GM12878 (cell line): ENCODE data around the gene A1BG. TPM values are rescaled to one million over a fixed set of nuclear protein-coding genes. Genes with fewer than 3 reads are reported as not detected.
"Not testable (repeated sequence)": the region's sequence is repeated elsewhere in the genome, so short reads cannot be mapped to it uniquely, and the experiment has no call there.

Experiments used
- ATAC-seq: fragments of 200-7000 bp; cut with Tn5 transposase; 3 replicates; pipeline ENCODE4 v1.9.1; 2020; ENCODE audit warnings: mild to moderate bottlenecking, moderate library complexity
- BruUV-seq: library from RNA; stranded (reverse); fragments of 400-500 nt; replicated peaks from 2 replicates; lab custom pipeline; 2021; lab: Mats Ljungman, UMichigan
- CTCF ChIA-PET: fragments of 300-600 bp; sonication (Branson Sonifier 250); formaldehyde crosslinking; extraction: SDS; loops from one replicate; lab custom pipeline; 2021; ENCODE audit warnings: inconsistent platforms; lab: Yijun Ruan, JAX
- POLR2A ChIA-PET: fragments of 350-600 bp; formaldehyde crosslinking; extraction: SDS; loops from one replicate; lab custom pipeline; 2021; ENCODE audit warnings: inconsistent platforms; lab: Charles Lee
- RAD21 ChIA-PET: fragments of 300-600 bp; sonication (Branson Sonifier 250); formaldehyde crosslinking; loops from one replicate; lab custom pipeline; 2023; ENCODE audit warnings: antibody characterized with exemption; ENCODE audit not compliant: unreplicated experiment; lab: Charles Lee
- SMC1A ChIA-PET: fragments of 300-600 bp; sonication (Branson Sonifier 250); formaldehyde crosslinking; loops from one replicate; lab custom pipeline; 2023; ENCODE audit not compliant: unreplicated experiment, uncharacterized antibody; lab: Charles Lee
- DNase-seq: peaks from one replicate; pipeline ENCODE4 v3.0.0-alpha.2; 2011; ENCODE audit warnings: low read depth, low spot score
- FAIRE-seq: peaks from 3 replicates; lab custom pipeline; 2011; peaks lifted over from hg19 to GRCh38; lab: Jason Lieb, UNC
- H2AFZ ChIP-seq: 2 replicates; pipeline ENCODE4 v1.6.0; 2011; ENCODE audit warnings: low read depth, low read length, control low read depth; ENCODE audit not compliant: control insufficient read depth
- H3K27ac ChIP-seq: 2 replicates; pipeline ENCODE4 v1.5.1; 2011; ENCODE audit warnings: control low read depth; ENCODE audit not compliant: control insufficient read depth, insufficient read depth
- H3K27me3 ChIP-seq, 2 experiments: replicated peaks in 1 of 2; 2 replicates each; pipeline versions ENCODE4 v1.6.0 to v1.6.1; 2011; ENCODE audit warnings: low read length in 1 of 2; ENCODE audit not compliant: control insufficient read depth in 2 of 2, insufficient read depth in 2 of 2
- H3K36me3 ChIP-seq, 2 experiments: 2 replicates each; pipeline ENCODE4 v1.5.1; 2011; ENCODE audit warnings: low read length in 1 of 2; ENCODE audit not compliant: control insufficient read depth in 2 of 2, insufficient read depth in 2 of 2
- H3K4me1 ChIP-seq: 2 replicates; pipeline ENCODE4 v1.6.1; 2011; ENCODE audit warnings: mild to moderate bottlenecking, low read length, moderate library complexity, mixed read lengths; ENCODE audit not compliant: control insufficient read depth, insufficient read depth
- H3K4me2 ChIP-seq: 2 replicates; pipeline ENCODE4 v1.6.0; 2011; ENCODE audit warnings: control low read depth; ENCODE audit not compliant: control insufficient read depth, insufficient read depth
- H3K4me3 ChIP-seq: fragments of 200-600 bp; sonication (generic); 2 replicates; pipeline ENCODE4 v1.5.1; 2016
- H3K79me2 ChIP-seq: 2 replicates; pipeline ENCODE4 v1.6.0; 2011; ENCODE audit warnings: low read length; ENCODE audit not compliant: control insufficient read depth, insufficient read depth
- H3K9ac ChIP-seq: 2 replicates; pipeline ENCODE4 v1.8.0; 2011; ENCODE audit warnings: low read length, control low read depth, mixed read lengths; ENCODE audit not compliant: control insufficient read depth, insufficient read depth
- H3K9me3 ChIP-seq: replicated peaks from 3 replicates; pipeline ENCODE4 v1.5.1; 2011; ENCODE audit warnings: mild to moderate bottlenecking, low read length; ENCODE audit not compliant: control insufficient read depth, insufficient read depth
- H4K20me1 ChIP-seq: 2 replicates; pipeline ENCODE4 v1.6.0; 2011; ENCODE audit not compliant: control insufficient read depth, insufficient read depth
- KAT2A ChIP-seq: conservative IDR thresholded peaks from 2 replicates; pipeline ENCODE4 v1.6.1; 2011; ENCODE audit warnings: low read depth, low read length; ENCODE audit not compliant: control insufficient read depth
- PAX8 ChIP-seq: fragments of 450-650 bp; IDR thresholded peaks from 2 replicates; pipeline ENCODE4 v1.6.1; 2017; ENCODE audit warnings: mild to moderate bottlenecking, moderate library complexity
- RAD21 ChIP-seq: IDR thresholded peaks from 2 replicates; pipeline ENCODE4 v1.6.1; 2011; ENCODE audit warnings: mild to moderate bottlenecking, low read depth, low read length, moderate library complexity; ENCODE audit not compliant: insufficient read depth
- WGBS: methylation state at CpG from one replicate; pipeline ENCODE4 v1.1.6; 2016; ENCODE audit warnings: low lambda C conversion rate; ENCODE audit not compliant: insufficient replicate concordance, insufficient coverage; ENCODE audit errors: missing lambda C conversion rate; 5-methylcytosine and 5-hydroxymethylcytosine counted together
- in situ Hi-C: fragments of 300-500 bp; cut with MboI; formaldehyde crosslinking; loops from 9 replicates; pipeline ENCODE4 v1.14.3; 2018; ENCODE audit warnings: mixed read lengths
- intact Hi-C: fragments of 100-400 bp; cut with micrococcal nuclease; formaldehyde crosslinking; loops from one replicate; pipeline ENCODE4 v1.14.2; 2022; ENCODE audit not compliant: unreplicated experiment
- polyA plus RNA-seq, 11 experiments: library from polyadenylated mRNA; depleted of rRNA in 4 of 11; unstranded in 6 of 11; stranded (reverse) in 5 of 11; fragments of >200 nt; fragmentation: Nextera tagmentation in 4 of 11; fragmentation: Illumina TruSeq in 1 of 11; extraction: Ambion mirVana in 4 of 11; extraction: Trizol in 1 of 11; gene quantifications; 1 replicate in 1 of 11; 2 replicates in 10 of 11; pipeline versions ENCODE4 v1.2.1 to v1.2.3, GENCODE V29; 2011 to 2016; ENCODE audit warnings: inconsistent platforms in 2 of 11, missing spikeins in 2 of 11, low read depth in 1 of 11
- total RNA-seq, 4 experiments: library from RNA; depleted of rRNA in 3 of 4; stranded (reverse); fragments of >200 nt in 3 of 4; fragmentation: Illumina TruSeq in 1 of 4; extraction: Trizol in 1 of 4; gene quantifications; 2 replicates each; pipeline versions ENCODE4 v1.2.1 to v1.2.3, GENCODE V29; 2013 to 2021

Gene A1BG
- total and polyA plus RNA-seq, 10 of the 15 experiments (the other 5 are each of a cell fraction or from before 2014, with no cell fraction given): 0.34 to 29.6 (median 11.8) TPM

- no peaks in the 10 kb centered on the region for H3K9me3 ChIP-seq
- H3K79me2 ChIP-seq: no peaks in the 10 kb centered on the region; the same call in 1 of the 2 replicates
- H3K4me1 ChIP-seq: 0 out of 2 replicates have a peak, but pooled peaks cover 3% of the 10 kb centered on the region
- no peaks in the 10 kb centered on the region for H3K36me3 ChIP-seq
- in situ Hi-C loops: no loop called here
- no peak for FAIRE-seq
- no peak overlapping the region for H3K4me3 ChIP-seq
- POLR2A ChIA-PET: interaction anchor here (1.6 kb wide), 1 partner anchor 13 kb away, joined by 9 read pairs; the partner anchor contains the start of gene ZNF497
- no peak overlapping the region for H2AFZ ChIP-seq
- RAD21 ChIA-PET: interaction anchor here (3.6 kb wide), 1 partner anchor 13 kb away, joined by 18 read pairs; the partner anchor contains the start of gene ZNF497
- 61% methylated on average over 8 of the region's 8 CpGs for WGBS
- no peak overlapping the region for H3K27ac ChIP-seq
- DNase-seq: no peak
- no peak overlapping the region; the same call in 1 of the 2 replicates for H3K4me2 ChIP-seq
- no TSS peak for BruUV-seq
- no peaks in the 10 kb centered on the region for H4K20me1 ChIP-seq
- H3K27me3 ChIP-seq: no peaks in the 10 kb centered on the region
- SMC1A ChIA-PET: no interaction called here
- no peak for ATAC-seq
- intact Hi-C loops: no loop called here
- CTCF ChIA-PET: no interaction called here
- no peak overlapping the region; the same call in 1 of the 2 replicates for H3K9ac ChIP-seq
- TF ChIP-seq KAT2A: no peak
- no peak for TF ChIP-seq RAD21
- TF ChIP-seq PAX8: no peak
Observed at GRCh38 chr19:58349590-58349989, 3.7 kb downstream of the A1BG start.

GRCh38 chr19:58348080-58348479 lies 5.2 kb downstream of the A1BG start:
- Histone ChIP-seq H3K4me2 (peak overlapping the region; percentile 86), H2AFZ (peak overlapping the region; percentile 93), H3K4me3 (peak overlapping the region; percentile 87), H3K27ac (0 out of 2 replicates have a peak overlapping the region, but pooled peaks have one; percentile 44), H3K9ac (peak overlapping the region; percentile 66)
- H4K20me1 ChIP-seq, H3K9me3 ChIP-seq, in situ Hi-C loops, FAIRE-seq, H3K27me3 ChIP-seq, intact Hi-C loops, DNase-seq, H3K4me1 ChIP-seq, BruUV-seq, H3K36me3 ChIP-seq, H3K79me2 ChIP-seq: not testable (repeated sequence)
- ATAC-seq: peak; percentile 8
- WGBS: 39% methylated on average over 12 of the region's 12 CpGs
- ChIA-PET SMC1A (interaction anchor here (0.7 to 3.0 kb wide), 4 partner anchors 14 to 21 kb away, joined by 3 to 17 read pairs (median 6); partner anchors contain the start of genes ZNF497 and ZSCAN22), RAD21 (interaction anchor here (0.8 to 3.6 kb wide), 2 partner anchors 14 to 185 kb away, joined by 3 to 18 read pairs; partner anchors contain the start of gene ZNF497), CTCF (interaction anchor here (0.7 to 2.6 kb wide), 5 partner anchors 15 to 882 kb away, joined by 3 to 13 read pairs (median 4); partner anchors contain the start of genes ZBTB45 and ZNF497), POLR2A (interaction anchor here (0.6 to 3.6 kb wide), 10 partner anchors 9 to 213 kb away, joined by 3 to 37 read pairs (median 4); partner anchors contain the start of genes TRIM28, ZNF497, ZNF584 and ZNF837)
